Activated CD4-positive, alpha-beta T cell treated with anti-CD3 and anti-CD28 coated beads, Interleukin-2, amount 50 U/mL, for 24 hours (primary cell): ENCODE data around the gene APP.
"Not testable (repeated sequence)": the region's sequence is repeated elsewhere in the genome, so short reads cannot be mapped to it uniquely, and the experiment has no call there.

Source experiments
- DNase-seq, 2 donors: peaks; one replicate each; pipeline ENCODE4 v3.0.0-alpha.2; 2020; ENCODE audit warnings: low read depth in 1 of 2, low spot score in 1 of 2

APP gene

DNA sequence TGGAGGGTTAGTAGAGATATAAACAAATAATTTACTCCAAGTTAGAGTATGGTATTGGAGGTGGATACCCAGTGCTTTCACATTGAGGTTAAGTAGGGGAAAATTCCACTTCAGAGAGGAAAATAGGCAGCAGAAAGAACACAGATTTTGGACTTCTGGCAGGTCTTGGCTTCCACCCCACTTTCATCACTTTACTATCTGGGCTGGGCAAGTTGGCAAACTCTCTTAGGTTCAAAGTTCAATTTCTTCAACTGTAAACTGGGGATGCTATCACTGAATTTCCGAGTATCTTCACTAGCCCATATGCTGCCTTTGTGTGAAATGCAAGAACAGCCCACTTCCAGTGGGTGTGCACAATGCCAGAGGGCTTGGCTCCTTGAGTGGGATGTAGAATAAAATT lies 220.9 kb downstream of the APP start:
- no peak for DNase-seq

DNA sequence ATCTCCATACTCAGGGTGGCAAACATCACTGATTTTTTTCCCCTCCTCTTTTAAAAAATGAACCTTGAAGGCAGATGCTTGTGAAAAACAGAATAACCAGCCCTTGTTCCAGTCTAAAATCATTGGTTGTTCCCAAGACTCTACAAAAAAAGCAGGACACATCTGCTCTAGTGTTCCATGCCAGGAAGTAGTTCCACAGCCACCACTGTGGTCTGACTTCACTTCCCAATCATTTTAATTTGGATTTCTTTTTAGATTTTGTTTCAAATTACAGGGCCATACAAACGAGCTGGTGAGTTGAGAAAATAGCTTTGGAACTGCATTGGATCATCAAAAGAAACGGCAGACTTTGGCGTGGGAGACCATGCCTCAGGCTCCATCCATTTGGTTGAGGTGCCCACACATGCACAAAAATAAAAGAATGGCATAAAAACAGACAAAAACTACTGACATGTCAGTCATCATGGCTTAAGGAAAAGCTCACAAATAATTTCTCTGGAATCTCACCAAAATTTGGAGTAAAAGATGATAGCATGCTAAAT lies 225.8 kb downstream of the APP start:
- DNase-seq: no peak

DNA sequence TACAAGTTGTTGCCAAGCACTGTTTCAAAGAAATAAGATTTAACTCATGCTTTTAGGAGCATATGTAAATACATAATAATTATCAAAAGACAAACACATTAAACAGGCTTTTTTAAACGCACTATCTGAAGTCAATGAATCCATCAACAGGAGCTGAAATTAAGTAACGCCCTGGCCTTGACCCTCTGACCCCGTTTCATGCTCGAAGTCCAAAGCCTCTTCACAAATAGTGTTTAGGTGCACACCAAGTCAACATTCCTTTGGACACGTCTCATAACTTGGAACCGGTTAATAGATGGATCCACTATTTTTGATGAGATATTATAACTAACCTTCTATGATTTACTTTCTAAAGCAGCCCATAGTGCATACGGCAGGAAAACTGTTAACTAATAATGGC lies 226.5 kb downstream of the APP start:
- no peak for DNase-seq

- no peak for DNase-seq
These were observed 228.4 kb downstream of the APP start for GRCh38 chr21:25942135-25942534.

DNA sequence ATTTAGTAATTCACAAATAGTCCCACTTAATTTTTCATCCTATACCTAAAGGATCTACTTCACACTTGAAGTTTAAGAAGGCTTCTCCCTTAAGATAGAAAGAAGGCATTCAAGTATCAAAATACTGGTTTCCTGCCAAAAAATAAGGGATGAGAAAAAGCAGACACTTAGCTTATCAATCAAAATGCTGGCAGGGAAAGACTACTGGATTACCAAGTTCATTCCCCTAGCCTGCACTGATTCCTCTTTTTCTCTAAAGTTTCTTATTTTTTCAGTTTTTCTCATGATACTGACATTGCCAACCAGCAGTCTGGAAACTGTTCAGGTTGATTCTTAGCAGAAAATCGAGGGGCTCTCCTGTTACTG lies 231.2 kb downstream of the APP start:
- DNase-seq: no peak

DNA sequence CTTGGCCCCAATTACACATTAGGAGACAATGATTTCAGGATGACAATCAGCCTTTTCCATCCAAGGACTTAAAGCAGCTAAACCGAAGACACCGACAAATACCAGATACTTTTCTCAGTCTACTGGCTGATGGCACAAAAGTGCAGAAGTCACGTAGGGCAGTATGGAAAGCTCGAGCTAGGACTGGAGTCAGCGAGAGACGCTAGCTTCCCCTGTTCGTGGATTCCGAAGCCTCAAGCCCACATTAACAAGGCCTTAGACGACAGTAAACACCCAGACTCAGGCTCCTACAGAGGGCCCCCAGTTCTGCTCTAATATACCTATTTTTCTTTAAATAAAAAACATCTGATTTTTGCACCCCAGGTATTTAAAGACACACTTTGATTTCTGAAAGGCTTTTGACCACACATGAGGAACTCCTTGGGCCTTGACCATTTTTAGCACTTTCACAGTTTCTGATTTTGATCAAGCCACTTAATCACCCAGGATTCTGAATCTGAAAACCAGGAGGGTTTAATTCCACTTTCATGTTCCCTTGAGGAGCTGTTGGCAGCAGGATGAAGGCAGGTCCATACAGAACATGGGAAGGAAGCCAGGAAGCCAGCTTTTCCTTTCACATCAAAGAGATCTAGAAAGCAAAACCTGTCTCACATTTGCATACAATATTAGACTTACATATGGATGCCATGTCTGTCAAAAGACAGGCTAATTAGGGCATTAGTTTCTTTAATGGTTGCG lies 231.7 kb downstream of the APP start:
- DNase-seq: no peak

DNA sequence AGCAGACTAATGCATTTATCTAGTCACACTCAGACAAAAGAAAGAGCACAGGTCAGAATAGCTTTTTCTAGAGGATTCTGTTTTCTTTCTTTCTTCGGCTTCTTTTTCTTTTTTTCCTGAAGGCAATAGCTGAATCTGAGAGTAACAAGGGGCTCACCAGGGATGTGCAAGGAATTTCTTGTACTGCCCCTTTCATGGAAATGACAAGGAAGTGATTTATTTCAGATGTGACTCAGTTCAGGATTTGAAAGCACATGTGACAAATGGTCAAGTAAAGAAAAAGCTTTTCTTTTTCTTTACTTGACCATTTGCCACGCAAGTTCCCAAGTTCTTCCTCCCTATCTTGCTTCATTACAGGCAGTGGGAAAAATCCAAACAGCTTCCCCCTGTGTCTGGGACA lies 233.8 kb downstream of the APP start:
- DNase-seq: no peak

GRCh38 chr21:25934771-25935224 lies 235.8 kb downstream of the APP start:
- no peak for DNase-seq

DNA sequence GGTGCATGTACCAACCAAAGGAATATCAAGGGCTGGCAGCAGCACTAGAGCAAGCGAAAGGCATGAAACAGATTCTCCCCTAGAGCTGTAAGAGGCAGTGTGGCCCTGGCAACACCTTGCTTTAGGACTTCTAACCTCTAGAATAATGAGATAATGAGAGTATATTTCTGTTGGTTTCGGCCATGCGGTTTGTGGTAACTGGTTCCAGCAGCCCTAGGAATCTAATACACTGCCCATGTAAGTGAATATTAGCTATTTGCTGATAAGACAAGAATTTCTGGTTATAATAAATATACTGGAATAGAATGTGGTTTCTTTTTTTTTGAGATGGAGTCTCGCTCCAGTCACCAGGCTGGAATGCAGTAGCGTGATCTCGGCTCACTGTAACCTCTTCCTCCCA lies 236.4 kb downstream of the APP start:
- DNase-seq: no peak

GRCh38 chr21:25931765-25932164 lies 238.8 kb downstream of the APP start:
- DNase-seq: no peak

GRCh38 chr21:25929856-25930520 lies 240.6 kb downstream of the APP start:
- no peak for DNase-seq

DNA sequence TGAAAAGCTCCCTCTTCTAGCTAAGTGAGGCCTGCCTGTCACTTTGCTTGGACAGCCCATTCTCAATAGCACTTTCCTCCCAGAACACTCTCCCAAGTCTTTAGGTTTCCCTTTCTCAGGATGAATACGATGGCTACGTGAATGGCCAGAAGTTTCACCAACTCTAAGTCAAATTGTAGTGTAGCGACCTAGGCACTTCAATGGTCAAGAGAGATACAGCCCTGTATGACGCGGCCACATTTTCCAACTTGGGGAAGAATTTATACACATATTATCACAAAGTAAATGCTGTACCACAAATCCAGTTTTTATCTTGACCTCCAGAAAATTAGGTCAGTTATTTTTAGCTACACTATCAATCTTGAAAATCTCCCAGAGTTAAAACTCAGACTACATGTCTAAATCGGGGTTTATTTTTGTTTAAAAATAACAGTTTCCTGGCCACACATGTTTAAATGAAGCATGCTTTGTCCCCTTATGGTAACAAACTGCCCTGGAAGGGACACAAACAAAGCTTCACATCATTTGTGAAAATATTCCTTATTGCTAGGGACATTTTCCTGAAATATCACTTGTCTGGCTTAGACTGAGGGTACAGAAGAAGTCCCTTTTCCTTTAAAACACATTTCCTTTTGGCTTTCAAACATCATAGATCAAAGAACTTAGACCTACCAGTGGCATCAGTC lies 243.2 kb downstream of the APP start:
- DNase-seq: no peak

GRCh38 chr21:25925936-25926335 lies 244.6 kb downstream of the APP start:
- DNase-seq: no peak

DNA sequence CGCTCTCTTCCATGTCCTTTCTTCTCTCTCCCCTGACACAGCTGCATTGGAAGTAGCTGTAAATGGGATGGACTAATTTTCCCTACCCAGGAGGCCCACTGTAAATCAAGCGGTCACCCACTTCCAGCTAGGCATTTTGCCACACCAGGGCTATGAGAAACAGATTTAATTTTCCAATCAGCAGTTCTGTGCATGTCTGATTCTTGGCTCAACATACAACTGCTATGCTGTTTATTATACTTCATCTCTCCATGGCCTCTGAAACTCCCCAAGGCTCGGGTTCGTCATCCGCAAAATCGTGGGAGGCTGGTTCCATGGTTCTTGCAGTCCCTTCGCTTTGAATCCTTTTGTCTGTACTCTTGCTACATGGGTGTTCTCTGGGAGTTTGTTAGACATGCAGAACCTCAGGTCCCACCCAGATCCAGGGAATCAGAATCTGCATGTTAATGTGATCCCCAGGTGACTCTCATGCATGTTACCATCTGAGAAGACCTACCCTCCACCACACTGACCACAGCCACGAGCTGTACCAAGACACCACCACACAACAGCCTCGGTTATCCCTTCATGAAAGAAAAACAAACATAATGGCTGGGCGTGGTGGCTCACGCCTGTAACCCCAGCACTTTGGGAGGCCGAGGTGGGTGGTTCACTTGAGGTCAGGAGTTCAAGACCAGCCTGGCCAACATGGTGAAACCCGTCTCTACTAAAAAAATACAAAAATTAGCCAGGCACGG lies 245.3 kb downstream of the APP start:
- DNase-seq: no peak

DNA sequence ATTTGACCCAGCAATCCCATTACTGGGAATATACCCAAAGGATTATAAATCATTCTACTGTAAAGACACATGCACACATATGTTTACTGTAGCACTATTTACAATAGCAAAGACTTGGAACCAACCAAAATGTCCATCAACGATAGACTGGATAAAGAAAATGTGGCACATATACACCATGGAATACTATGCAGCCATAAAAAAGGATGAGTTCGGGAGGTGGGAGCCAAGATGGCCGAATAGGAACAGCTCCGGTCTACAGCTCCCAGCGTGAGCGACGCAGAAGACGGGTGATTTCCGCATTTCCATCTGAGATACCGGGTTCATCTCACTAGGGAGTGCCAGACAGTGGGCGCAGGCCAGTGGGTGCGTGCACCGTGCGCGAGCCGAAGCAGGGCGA lies 252.4 kb downstream of the APP start:
- not testable (repeated sequence) for DNase-seq

- no peak for DNase-seq
These were observed 254.3 kb downstream of the APP start for GRCh38 chr21:25916226-25916625.

GRCh38 chr21:25913479-25913878 lies 257.1 kb downstream of the APP start:
- DNase-seq: no peak

GRCh38 chr21:25912402-25912746 lies 258.2 kb downstream of the APP start:
- DNase-seq: no peak

DNA sequence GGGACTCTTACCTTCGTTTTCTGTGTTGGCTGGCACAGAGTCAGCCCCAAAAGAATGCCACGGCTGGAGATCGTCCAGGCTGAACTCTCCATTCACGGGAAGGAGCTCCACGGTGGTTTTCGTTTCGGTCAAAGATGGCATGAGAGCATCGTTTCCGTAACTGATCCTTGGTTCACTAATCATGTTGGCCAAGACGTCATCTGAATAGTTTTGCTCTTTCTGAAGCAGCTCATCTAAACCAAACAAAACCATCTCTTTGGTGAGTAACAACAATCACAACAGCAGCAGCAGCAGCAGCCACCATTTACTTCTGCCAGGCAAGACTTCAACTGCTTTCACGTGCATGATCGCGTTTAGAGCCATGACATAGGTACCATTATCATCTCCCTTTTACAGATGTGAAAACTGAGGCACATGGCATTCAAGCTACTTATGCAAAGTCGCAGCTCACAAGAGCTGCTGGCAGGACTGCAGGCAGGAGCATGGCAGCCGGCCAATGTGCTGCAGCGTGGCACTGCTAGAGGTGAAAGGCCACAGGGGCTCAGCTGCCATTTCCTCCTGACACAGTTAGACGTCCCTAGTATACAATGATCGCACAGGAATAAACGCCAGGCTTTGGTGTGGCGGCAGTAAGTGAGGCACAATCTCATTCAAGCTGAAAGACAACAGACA lies 258.7 kb downstream of the APP start:
- DNase-seq: no peak

DNA sequence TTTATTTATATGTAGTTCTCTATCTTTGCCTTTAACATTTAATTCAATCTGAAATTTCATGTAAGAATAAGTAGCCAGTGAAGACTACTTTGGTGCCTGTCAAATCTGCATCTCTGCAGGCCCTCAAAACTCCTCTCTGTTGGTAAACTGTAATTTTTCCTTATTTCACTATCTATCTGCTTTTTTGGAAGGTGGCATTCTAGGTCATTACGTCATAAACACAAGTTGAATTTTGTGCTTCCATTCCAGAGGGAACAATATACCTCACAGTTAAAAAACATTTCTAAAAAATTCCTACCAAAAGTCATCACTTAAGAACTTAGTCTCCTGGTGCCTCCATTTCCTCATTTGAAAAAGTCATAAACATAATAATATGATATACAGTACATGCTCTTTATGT lies 259.8 kb downstream of the APP start:
- DNase-seq: no peak

GRCh38 chr21:25909341-25909740 lies 261.2 kb downstream of the APP start:
- DNase-seq: no peak
